H1 (cell line): ENCODE results near the gene DCUN1D2.

Experiments
- BRCA1 ChIP-seq: IDR thresholded peaks from 2 replicates; pipeline ENCODE4 v1.6.1; 2012; ENCODE audit warnings: low read depth, low read length, improper control_type of control experiment
- CBX5 ChIP-seq: fragments of 300-800, 300-1000 bp; sonication (generic); IDR thresholded peaks from 2 replicates; pipeline ENCODE4 v1.7.1; 2016; ENCODE audit warnings: antibody characterized with exemption, low read length, low read depth
- CTBP2 ChIP-seq: IDR thresholded peaks from 2 replicates; pipeline ENCODE4 v1.7.0; 2011; ENCODE audit warnings: borderline replicate concordance, mild to moderate bottlenecking, moderate library complexity, mixed read lengths, low read length; ENCODE audit not compliant: insufficient read depth, insufficient read length
- CTCF ChIP-seq, 3 experiments: IDR thresholded peaks; 1 replicate in 2 of 3; 2 replicates in 1 of 3; pipeline versions ENCODE4 v1.5.1 to v1.6.1; 2011; ENCODE audit warnings: low read length in 3 of 3, mild to moderate bottlenecking in 3 of 3, inconsistent platforms in 2 of 3, low read depth in 1 of 3, moderate library complexity in 1 of 3; ENCODE audit not compliant: insufficient read depth in 1 of 3; ENCODE audit errors: control extremely low read depth in 1 of 3
- FOSL1 ChIP-seq: IDR thresholded peaks from 2 replicates; pipeline ENCODE4 v1.6.1; 2011; ENCODE audit warnings: mild to moderate bottlenecking, low read depth, low read length, moderate library complexity; ENCODE audit not compliant: insufficient read depth
- KDM1A ChIP-seq: fragments of 200-600, 300-600 bp; sonication (generic); IDR thresholded peaks from 2 replicates; pipeline ENCODE4 v1.7.1; 2016; ENCODE audit warnings: mild to moderate bottlenecking, low read length, borderline replicate concordance
- TF ChIP-seq, protein P1 (sequence below): IDR thresholded peaks from 2 replicates; pipeline ENCODE4 v1.6.1; 2011; ENCODE audit warnings: low read length, improper control_type of control experiment

GRCh38 chr13:113483504-113484293 is 6.8 kb downstream of the DCUN1D2 start:
- TF ChIP-seq CTBP2 (no peak), BRCA1 (no peak), CBX5 (no peak), KDM1A (no peak), FOSL1 (no peak), CTCF (IDR thresholded peaks at IDR 0.05; ENCODE audit: control extremely low read depth in 1 of 3, insufficient read depth in 1 of 3, low read depth in 1 of 3, low read length in 3 of 3) (no peak)
- TF ChIP-seq, protein P1, sequence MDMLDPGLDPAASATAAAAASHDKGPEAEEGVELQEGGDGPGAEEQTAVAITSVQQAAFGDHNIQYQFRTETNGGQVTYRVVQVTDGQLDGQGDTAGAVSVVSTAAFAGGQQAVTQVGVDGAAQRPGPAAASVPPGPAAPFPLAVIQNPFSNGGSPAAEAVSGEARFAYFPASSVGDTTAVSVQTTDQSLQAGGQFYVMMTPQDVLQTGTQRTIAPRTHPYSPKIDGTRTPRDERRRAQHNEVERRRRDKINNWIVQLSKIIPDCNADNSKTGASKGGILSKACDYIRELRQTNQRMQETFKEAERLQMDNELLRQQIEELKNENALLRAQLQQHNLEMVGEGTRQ: no peak
